Middle frontal gyrus (tissue), 1 donor: ENCODE data around the gene METTL2A.
A peak's percentile ranks its signal among the peaks of the same experiment; 100 is the strongest.
"Not testable (repeated sequence)": the region's sequence is repeated elsewhere in the genome, so short reads cannot be mapped to it uniquely, and the experiment has no call there.

Experiments used
- DNase-seq: peaks from one replicate; pipeline ENCODE4 v3.0.0-alpha.2; 2015; ENCODE audit warnings: low spot score; ENCODE audit errors: extremely low spot score

METTL2A gene, protein sequence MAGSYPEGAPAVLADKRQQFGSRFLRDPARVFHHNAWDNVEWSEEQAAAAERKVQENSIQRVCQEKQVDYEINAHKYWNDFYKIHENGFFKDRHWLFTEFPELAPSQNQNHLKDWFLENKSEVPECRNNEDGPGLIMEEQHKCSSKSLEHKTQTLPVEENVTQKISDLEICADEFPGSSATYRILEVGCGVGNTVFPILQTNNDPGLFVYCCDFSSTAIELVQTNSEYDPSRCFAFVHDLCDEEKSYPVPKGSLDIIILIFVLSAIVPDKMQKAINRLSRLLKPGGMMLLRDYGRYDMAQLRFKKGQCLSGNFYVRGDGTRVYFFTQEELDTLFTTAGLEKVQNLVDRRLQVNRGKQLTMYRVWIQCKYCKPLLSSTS

DNA sequence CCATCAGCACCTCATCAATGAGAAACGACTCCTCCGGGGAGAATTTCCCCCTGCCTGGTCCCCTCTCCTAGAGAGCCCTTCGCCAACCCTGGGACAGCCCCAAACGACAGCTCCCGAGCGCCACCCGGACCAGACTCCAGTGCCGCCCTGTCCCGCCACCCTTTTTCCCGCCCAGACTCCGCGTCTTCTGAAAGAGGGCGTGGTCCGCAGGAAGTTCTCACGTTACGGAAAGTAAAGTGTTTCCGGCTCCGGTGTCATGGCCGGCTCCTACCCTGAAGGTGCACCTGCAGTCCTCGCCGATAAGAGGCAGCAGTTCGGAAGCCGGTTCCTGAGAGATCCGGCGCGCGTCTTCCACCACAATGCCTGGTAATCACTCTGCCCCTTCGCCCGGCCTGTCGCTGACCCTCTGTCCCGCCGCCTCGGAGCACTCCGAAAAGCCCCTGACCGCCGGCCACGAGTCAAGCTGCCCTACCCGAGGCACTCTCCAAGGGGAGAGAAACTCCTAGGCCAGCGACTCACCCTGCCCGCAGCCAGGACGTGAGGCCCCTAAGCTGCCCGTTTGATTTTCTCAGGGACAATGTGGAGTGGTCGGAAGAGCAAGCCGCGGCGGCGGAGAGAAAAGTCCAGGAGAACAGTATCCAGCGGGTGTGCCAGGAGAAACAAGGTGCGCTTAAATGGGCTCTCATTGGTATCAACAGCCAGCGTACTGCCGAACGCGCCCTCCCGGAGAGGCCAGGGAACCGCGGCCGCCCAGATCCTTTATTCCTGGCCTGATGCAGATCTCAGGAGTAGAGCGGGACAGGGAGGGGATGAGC is at the start of gene METTL2A:
Gene METTL2A, plus strand, starts transcription at position 251 of the 815 bp plus-strand sequence. Its CDS starts 6 bp downstream, at position 257.
- DNase-seq: peak; percentile 47

DNA sequence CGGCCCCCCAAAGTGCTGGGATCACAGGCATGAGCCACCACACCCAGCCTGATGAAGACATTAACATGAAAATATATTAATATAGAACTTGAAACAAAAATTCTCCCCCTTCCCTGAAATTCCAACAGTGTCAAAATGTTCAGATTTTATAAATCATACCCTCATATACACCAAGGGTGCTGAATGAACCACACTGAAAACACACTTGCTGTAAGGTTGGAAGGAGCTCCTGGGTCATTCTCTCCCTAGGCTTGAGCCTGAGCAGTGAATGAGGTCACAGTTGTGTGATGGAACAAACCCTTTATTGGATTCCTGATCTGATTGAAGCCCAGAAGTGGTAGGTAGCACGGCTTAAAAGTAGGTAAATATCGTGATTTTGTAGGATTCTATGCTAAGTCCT is 43.4 kb upstream of the METTL2A start, which contains the start of gene EFCAB3:
Gene EFCAB3, plus strand, starts transcription at position 301 of the 400 bp plus-strand sequence. CDS start 2,427 bp downstream, outside the sequence.
- no peak for DNase-seq

DNA sequence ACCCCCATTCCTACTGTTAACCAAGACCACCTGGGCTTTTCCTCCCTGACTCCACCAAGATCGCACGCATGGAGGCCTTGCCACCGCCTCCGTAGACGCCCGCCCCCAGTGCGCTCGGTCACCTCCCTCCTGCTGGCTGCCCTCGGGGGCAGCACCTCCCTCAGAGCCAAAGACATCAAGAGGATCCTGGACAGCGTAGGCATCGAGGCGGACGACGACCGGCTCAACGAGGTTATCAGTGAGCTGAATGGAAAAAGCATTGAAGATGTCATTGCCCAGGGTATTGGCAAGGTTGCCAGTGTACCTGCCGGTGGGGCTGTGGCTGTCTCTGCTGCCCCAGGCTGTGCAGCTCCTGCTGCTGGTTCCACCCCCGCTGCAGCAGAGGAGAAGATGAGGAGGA is 42.1 kb upstream of the METTL2A start:
- no peak for DNase-seq

DNA sequence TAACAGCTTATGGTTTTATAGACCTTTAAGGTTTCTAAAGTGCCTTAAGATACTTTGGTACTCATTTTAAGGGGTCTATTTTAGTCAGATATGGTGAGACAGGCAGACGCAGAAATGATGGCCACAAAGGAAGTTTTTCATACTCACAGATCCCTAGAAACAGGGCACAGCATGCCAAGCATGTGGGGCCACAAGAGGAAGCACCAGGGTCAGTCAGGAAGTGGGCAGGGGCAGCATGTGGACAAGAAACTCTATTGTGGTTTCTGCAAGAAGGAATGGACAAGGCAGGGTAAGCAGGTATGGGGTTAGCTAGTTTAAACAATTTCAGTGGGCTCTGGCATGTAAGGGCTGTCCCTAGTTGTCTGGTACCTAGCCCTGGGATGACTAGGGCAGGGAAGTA is 34.8 kb upstream of the METTL2A start:
- DNase-seq: no peak

DNA sequence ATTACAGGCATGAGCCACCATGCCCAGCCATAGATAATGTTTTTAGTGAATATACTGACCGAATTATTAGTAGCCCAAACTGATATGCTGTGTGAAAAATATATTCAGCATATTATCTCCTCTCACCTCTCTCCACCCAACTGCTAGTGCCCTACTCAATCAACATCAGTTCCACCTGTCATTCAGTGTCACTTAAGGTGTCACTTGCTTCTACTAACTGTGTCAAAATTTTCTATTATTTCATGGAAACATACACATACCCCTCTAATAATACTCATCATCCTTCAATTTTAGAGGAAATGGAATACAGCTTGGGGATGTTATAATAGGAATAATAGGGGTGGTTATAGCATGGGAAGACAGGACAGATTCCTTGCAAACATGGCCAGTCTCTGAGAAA is 30.8 kb upstream of the METTL2A start:
- DNase-seq: no peak

DNA sequence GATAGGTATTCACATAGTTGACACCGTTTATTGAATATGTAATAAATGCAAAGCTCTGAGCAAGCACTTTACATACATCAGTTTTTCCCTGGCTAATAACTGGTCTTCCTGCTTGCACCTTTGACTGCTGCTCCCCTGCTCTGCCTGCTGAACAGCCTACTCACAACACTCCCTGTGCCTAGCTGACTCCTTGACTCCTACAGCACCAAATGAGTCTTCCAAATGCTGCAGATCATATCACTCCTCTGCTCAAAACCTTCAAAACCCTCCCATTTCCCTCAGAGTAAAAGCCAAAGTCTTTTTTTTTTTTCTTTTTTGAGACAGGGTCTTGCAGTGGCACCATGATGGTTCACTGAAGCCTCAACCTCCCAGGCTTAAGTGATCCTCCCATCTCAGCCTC is 24.8 kb upstream of the METTL2A start:
- DNase-seq: no peak

DNA sequence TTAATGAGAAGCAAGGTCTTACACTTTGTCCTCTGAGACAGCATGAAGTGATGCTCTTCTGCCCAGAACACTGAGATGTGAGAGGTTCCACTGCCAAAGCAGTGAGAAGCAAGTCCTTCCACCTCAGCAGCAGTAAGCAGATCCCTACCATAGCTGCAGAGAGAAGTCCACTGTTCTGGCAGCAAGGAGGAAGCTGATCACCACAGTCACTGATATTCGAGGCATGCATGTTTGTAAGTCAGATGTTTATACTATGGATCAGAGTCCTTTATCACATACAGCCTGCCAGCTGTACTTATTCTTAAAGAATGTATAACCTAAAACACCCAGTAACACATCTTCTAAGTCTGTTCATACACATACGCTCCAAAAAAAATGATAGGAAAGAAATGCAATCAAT is 18.2 kb upstream of the METTL2A start:
- no peak for DNase-seq

DNA sequence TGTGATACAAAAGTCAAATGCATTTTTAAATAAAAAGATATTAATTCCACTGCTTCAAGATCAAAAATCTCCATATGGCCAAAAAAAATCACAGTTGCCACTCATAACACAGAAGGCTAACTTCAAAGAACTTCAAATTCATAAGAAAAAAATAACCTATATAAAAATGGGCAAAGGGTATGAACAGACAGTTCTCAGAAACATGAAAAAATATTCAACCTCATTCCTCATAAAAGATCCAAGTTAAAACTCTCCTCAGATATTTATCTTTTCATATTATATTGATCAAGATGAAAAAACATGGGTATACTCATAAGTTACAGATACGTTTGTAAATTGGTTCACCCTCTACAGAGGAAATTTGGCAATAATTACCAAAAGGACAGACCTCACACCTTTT is 10.6 kb upstream of the METTL2A start:
- not testable (repeated sequence) for DNase-seq

DNA sequence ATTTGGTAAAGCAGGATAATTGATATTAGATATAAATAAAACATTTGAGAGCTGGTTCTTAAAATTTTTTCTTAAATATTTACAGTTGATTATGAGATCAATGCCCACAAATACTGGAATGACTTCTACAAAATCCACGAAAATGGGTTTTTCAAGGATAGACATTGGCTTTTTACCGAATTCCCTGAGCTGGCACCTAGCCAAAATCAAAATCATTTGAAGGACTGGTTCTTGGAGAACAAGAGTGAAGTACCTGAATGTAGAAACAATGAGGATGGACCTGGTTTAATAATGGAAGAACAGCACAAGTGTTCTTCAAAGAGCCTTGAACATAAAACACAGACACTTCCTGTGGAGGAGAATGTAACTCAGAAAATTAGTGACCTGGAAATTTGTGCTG is 2.5 kb downstream of the METTL2A start:
- not testable (repeated sequence) for DNase-seq

DNA sequence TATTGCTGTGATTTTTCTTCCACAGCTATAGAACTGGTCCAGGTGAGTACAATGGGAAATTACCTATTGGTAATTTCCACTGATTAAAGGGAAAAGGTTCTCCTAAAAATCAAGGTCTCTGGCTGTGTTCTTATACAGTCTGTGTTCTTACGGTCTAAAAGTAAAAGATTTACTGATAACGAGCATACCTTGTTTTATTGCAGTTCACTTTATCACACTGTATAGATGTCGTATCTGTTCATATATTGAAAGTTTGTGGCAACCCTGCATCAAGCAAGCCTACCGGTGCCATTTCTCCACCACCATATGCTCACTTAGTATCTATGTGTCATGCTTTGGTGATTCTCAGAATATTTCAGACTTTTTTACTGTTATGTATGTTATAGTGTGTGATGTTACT is 11.6 kb downstream of the METTL2A start:
- not testable (repeated sequence) for DNase-seq

DNA sequence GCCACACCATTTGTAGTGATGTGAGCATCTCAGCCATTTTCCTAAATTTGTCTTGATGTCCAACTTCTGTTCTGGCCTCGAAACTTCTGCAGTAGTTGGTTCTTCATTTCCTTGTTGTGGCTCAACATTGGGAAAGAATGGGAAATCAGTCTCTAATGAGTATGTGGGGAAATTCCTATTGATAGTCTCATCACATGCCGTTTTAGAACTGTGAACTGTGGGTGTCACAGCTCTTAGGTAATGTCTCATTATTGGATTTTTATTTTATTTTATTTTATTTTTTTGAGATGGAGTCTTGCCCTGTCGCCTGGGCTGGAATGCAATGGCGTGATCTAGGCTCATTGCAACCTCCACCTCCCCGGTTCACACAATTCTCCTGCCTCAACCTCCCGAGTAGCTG is 17.5 kb downstream of the METTL2A start:
- not testable (repeated sequence) for DNase-seq

DNA sequence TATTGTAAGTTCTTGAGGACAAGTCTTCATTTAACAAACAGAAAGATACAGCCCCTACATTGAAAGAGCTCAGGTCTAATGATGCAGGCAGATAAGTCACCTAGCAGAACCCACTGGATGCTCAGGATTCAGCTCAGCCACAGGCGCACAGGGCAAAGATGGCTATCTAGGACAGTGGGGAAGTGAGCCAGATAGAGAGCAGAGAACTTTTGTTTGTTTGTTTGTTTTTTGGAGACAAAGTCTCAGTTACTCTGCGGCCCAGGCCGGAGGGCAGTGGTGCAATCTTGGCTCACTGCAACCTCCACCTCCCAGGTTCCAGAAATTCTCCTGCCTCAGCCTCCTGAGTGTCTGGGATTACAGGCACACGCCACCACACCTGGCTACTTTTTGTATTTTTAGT is 20.4 kb downstream of the METTL2A start:
- DNase-seq: no peak

DNA sequence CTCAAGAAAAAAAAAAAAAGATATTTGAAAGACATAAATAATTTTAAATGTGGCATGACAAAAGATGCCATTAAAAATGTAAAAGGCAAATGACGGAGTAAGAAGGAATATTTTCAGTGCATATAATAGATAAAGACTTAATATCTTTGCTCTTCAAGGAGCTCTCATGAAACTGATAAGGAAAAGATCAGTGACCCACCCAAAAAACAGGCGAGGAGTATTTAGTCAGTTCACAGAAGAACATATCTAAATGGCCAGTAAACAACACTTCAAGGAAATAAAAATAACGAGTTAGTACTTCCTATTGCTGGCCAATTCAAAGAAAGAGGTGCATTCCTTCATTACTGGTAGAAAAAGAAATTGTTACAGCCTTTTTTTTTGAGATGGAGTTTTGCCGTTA is 22.1 kb downstream of the METTL2A start:
- DNase-seq: not testable (repeated sequence)

DNA sequence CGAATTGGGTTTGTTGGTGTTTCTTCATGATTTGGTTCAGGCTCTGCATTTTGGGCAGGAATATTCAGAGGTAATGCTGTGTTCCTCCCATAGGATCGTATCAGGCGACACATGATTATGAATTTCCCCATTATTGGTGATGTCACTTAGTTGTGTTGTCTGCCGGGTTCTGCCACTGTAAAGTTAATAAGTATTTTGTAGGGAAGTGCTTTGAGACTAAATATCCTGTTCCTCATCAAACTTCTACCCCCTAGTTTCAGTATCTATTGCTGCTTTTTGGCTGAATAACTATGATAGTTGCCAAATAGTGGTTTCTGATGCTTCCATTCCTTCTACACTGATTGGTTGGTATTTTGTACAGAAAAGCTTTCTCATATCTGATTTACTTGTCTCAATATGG is 28.5 kb downstream of the METTL2A start:
- DNase-seq: not testable (repeated sequence)

DNA sequence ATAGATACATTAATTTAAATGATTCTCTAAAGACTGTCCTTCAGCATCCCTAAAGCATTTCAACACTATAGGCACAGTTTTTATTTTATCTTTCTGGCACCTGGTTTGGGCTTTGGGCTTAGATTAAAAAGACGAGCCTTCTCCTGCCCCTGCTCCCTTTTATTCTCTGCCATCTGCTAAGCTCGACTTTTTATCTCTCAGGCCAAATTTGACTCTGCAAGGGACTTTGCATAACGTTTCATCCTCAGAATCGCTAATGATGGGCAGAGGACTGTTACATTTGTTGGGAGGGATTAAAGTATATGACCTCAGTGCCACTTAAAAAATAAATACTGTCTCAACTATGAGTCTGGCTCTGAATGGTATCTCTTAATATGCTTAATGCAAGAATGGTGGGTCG is 29.3 kb downstream of the METTL2A start:
- DNase-seq: not testable (repeated sequence)

DNA sequence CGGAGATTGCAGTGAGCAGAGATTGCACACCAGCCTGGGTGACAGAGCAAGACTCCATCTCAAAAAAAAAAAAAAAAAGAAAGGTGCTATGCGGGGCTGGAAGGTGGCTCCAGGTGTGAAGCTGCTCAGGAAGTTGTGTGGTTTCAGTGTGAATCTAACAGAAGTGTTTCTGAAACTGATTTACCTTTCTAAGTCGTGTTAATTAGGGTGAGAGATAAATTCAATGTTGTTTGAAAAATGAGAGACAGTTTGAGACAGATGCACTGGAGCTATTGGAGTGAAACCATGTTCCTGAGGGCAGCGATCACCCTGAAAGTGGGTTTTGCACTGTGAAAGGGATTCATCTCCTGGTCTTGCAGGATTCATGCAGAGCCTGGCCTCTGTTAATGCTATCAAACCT is 30.0 kb downstream of the METTL2A start:
- DNase-seq: not testable (repeated sequence)

DNA sequence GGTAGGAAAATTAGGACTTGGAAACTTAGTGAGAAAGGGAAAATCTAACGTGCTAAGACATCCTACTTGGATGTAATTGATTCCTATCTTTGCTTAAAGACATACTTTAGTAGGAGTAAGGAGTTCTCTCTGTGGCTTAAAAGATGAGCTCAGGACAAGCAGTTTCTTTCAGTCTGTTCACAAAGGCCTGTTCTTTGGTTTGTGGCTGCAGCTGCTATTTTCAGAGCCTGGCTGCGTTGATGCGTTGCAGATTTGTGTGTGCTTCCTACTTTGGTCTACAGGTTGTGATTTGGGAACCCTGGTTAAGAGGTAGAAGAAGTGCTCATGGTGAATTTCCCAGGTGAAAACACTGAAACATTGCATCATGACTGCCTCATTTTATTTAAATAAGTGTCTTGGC is 30.4 kb downstream of the METTL2A start:
- not testable (repeated sequence) for DNase-seq

DNA sequence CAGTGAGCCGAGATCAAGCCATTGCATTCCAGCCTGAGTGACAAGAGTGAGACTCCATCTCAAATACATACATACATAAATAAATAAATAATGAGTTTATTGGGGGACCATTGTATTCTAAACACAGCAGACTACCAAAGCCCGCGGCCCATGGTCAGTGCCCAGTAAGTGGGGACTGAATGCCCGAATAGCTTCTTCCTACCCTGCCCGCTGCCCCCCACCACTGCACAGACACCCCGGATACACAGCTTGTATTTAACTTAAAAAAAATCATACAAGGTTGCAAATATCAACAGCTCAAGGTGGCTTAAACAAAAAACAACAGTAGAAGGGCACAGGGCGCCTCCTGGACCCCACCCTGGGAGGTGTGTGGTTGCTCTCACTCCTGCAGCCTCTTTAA is 32.3 kb downstream of the METTL2A start:
- no peak for DNase-seq

DNA sequence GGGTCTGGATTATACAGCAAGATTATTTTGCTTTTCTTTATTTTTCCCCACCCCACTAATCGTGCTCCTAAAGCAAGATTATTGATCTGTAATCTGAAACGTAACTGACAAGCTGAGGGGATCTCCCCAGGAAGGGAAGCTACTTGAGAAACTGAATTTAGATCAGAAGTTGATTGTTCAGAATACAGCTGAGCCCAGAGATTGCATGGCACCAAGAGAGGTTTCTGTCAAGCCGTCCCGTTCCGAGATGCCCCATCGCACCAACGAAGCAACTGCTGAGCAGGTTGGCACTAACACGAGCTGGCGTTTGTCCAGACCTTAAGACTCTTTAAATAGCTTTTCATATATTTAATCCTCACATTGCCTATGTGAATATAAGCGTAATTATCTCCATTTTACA is 34.8 kb downstream of the METTL2A start:
- not testable (repeated sequence) for DNase-seq

DNA sequence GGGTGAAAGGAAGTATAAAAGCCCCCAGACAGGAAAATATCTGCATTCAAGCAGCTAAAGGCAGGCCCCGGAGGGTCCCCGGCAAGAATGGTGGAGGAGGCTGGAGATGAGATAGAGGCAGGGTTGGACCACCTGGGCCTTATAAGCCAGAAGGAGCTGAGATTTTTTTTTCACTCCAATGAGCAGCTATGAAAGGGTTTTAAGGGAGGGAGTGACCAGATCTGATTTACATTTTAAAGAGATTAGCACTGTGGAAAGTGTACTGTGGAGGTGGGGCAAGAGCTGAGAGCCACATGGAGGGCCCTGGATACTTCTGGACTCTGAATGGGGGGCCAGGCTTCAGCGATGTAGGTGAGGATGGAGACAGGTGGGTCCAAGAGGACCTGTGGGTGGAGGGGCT is 40.7 kb downstream of the METTL2A start:
- DNase-seq: not testable (repeated sequence)

DNA sequence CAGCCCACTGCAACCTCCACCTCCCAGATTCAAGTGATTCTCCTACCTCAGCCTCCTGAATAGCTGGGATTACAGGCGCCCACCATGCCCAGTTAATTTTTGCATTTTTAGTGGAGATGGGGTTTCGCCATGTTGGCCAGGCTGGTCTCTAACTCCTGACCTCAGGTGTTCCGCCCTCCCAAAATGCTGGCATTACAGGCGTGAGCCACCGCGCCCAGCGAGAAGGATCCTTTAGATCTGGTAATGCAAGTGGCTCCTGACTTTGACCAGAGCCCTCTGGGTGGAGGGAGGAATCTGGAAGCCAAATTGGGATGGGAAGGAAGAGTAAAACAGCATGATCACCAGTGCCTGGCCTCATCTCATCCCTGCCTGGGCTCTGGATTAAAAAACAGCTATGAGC is 41.6 kb downstream of the METTL2A start:
- DNase-seq: not testable (repeated sequence)

DNA sequence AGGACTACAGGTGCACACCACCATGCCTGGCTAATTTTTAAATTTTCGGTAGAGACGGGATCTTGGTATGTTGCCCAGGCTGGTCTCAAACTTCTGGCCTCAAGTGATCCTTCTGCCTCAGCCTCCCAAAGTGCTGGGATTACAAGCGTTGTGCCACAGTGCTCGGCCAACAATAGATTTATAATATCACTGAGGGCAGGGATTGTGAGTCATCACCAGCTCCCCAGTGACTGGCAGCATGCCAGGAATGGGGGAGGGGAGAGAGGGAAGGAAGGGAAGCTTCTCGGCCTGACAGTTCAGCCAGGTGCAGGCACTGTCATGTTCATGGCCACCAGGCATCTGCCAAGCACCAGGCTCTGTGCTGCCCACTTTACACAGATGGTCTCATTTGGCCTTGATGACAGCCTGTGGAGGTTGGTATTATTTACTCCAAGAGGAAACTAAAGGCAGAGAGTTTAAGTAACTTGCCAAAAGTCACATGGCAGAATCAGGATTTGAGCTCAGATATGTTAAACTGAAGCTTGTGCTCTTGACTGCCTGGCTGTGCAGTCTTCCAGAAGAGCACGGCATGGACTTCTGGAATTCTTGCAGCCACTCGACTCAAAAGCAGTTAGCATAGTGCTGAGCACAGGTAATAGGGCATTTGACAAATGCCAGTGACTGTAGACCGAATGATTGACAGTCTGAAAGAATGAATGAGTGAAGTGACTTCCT is 47.1 kb downstream of the METTL2A start:
- not testable (repeated sequence) for DNase-seq
